Kasumi-1 (cell line): ENCODE measurements around the gene NIP7.
"Not testable (repeated sequence)": the region's sequence is repeated elsewhere in the genome, so short reads cannot be mapped to it uniquely, and the experiment has no call there.

Experiments used
- DNase-seq, 2 experiments: peaks; one replicate each; lab custom pipeline; 2025; lab: John Stamatoyannopoulos, UW

NIP7 gene

GRCh38 chr16:69339289-69340094 is at the start of gene NIP7, which contains the start of gene COG8:
Gene NIP7, plus strand, starts transcription at chr16:69339772. Its CDS starts 58 bp downstream, at chr16:69339830.
Gene COG8, minus strand, starts transcription at chr16:69339564. Its CDS starts 12 bp downstream, at chr16:69339552.
- peak; percentile 100 for DNase-seq

GRCh38 chr16:69291657-69292056 is 47.9 kb upstream of the NIP7 start:
- not testable (repeated sequence) for DNase-seq

- no peak for DNase-seq
These were observed 46.2 kb upstream of the NIP7 start for GRCh38 chr16:69293401-69293800.

GRCh38 chr16:69294051-69294450 is 45.5 kb upstream of the NIP7 start:
- no peak for DNase-seq

GRCh38 chr16:69296771-69297170 is 42.8 kb upstream of the NIP7 start:
- not testable (repeated sequence) for DNase-seq

GRCh38 chr16:69298261-69298660 is 41.3 kb upstream of the NIP7 start:
- DNase-seq, result no peak

GRCh38 chr16:69301187-69301586 is 38.4 kb upstream of the NIP7 start:
- no peak for DNase-seq

GRCh38 chr16:69301861-69302260 is 37.7 kb upstream of the NIP7 start:
- no peak for DNase-seq

- no peak for DNase-seq
These were observed 37.3 kb upstream of the NIP7 start for GRCh38 chr16:69302301-69302700.

GRCh38 chr16:69306031-69306430 is 33.5 kb upstream of the NIP7 start:
- no peak for DNase-seq

- DNase-seq, result no peak
These were observed 32.5 kb upstream of the NIP7 start for GRCh38 chr16:69307091-69307490.

GRCh38 chr16:69307856-69308255 is 31.7 kb upstream of the NIP7 start:
- no peak for DNase-seq

GRCh38 chr16:69309316-69309715 is 30.3 kb upstream of the NIP7 start:
- DNase-seq, result no peak

GRCh38 chr16:69310653-69311532 is 28.7 kb upstream of the NIP7 start, which contains the start of gene VPS4A:
Gene VPS4A, plus strand, starts transcription at chr16:69311350. Its CDS starts 162 bp downstream, at chr16:69311512.
- DNase-seq, result peak; percentile 94 to 95

- peak; percentile 9 to 41 for DNase-seq
These were observed 27.8 kb upstream of the NIP7 start for GRCh38 chr16:69311533-69312387.

GRCh38 chr16:69313469-69313868 is 26.1 kb upstream of the NIP7 start:
- DNase-seq, result no peak

GRCh38 chr16:69314534-69314933 is 25.0 kb upstream of the NIP7 start:
- no peak for DNase-seq

- no peak for DNase-seq
These were observed 23.9 kb upstream of the NIP7 start for GRCh38 chr16:69315486-69316311.

- DNase-seq, result no peak
These were observed 23.0 kb upstream of the NIP7 start for GRCh38 chr16:69316595-69317034.

GRCh38 chr16:69318177-69318910 is 21.2 kb upstream of the NIP7 start:
- DNase-seq, result no peak
